22Rv1 (cell line): ENCODE data around the gene XRCC4.

Source experiments
- CTCF ChIP-seq: fragments of 450-650 bp; IDR thresholded peaks from 2 replicates; pipeline ENCODE4 v1.5.1; 2017; ENCODE audit warnings: mild to moderate bottlenecking
- ZFX ChIP-seq: fragments of 450-650 bp; IDR thresholded peaks from 2 replicates; pipeline ENCODE4 v1.6.1; 2017; ENCODE audit warnings: antibody characterized with exemption, borderline replicate concordance

- no peak for TF ChIP-seq CTCF
- TF ChIP-seq ZFX, result no peak
Measured at GRCh38 chr5:83107692-83108420, 30.5 kb downstream of the XRCC4 start.
